Stimulated activated CD8-positive, alpha-beta memory T cell treated with anti-CD3 and anti-CD28 coated beads, Interleukin-7, amount 100 ng/mL, for 4 hours (primary cell): ENCODE results near the gene IRGQ.
A peak's percentile ranks its signal among the peaks of the same experiment; 100 is the strongest.
"Not testable (repeated sequence)": the region's sequence is repeated elsewhere in the genome, so short reads cannot be mapped to it uniquely, and the experiment has no call there.

ENCODE experiments used
- DNase-seq, 2 donors: peaks; one replicate each; pipeline ENCODE4 v3.0.0-alpha.2; 2020; ENCODE audit warnings: low read depth in 2 of 2

IRGQ gene

GRCh38 chr19:43623889-43624670, 28.1 kb upstream of the IRGQ start:
- DNase-seq: no peak

- DNase-seq: no peak
Measured at GRCh38 chr19:43622956-43623355, 27.0 kb upstream of the IRGQ start.

GRCh38 chr19:43622070-43622469, 26.1 kb upstream of the IRGQ start:
- DNase-seq: no peak

- DNase-seq: peak; percentile 77 to 80
Measured at GRCh38 chr19:43620061-43621001, 24.4 kb upstream of the IRGQ start.

GRCh38 chr19:43619262-43620060, 23.5 kb upstream of the IRGQ start, which contains the start of gene ZNF428:
Gene ZNF428 (minus strand): TSS chr19:43619629. CDS start chr19:43614304, 5,325 bp downstream.
- DNase-seq: peak; percentile 74 to 89

- peak; percentile 16 to 17 for DNase-seq
Measured at GRCh38 chr19:43618921-43619261, 23.0 kb upstream of the IRGQ start.

GRCh38 chr19:43616954-43617353, 21.0 kb upstream of the IRGQ start:
- DNase-seq: no peak

- no peak for DNase-seq
Measured at GRCh38 chr19:43616306-43616705, 20.4 kb upstream of the IRGQ start.

GRCh38 chr19:43612374-43612773, 16.4 kb upstream of the IRGQ start:
- no peak for DNase-seq

- no peak for DNase-seq
Measured at GRCh38 chr19:43611788-43612187, 15.9 kb upstream of the IRGQ start, which contains the start of gene SRRM5. Gene SRRM5 (plus strand): TSS chr19:43612088. CDS start chr19:43612122, 34 bp downstream.

GRCh38 chr19:43610493-43610892, 14.6 kb upstream of the IRGQ start:
- no peak for DNase-seq

GRCh38 chr19:43609872-43610271, 13.9 kb upstream of the IRGQ start:
- no peak for DNase-seq

- no peak for DNase-seq
Measured at GRCh38 chr19:43607238-43608205, 11.6 kb upstream of the IRGQ start.

- DNase-seq: no peak
Measured at GRCh38 chr19:43606569-43607229, 10.8 kb upstream of the IRGQ start.

- no peak for DNase-seq
Measured at GRCh38 chr19:43605875-43606568, 10.1 kb upstream of the IRGQ start.

- DNase-seq: not testable (repeated sequence)
Measured at GRCh38 chr19:43600326-43600725, 4.4 kb upstream of the IRGQ start.

- no peak for DNase-seq
Measured at GRCh38 chr19:43599635-43600295, 3.8 kb upstream of the IRGQ start.

- DNase-seq: no peak
Measured at GRCh38 chr19:43598445-43599240, 2.7 kb upstream of the IRGQ start.
